ENCODE measurements around the gene SLC35C1. TPM values are rescaled to one million over a fixed set of nuclear protein-coding genes. Genes with fewer than 3 reads are reported as not detected.
"Not testable (repeated sequence)": the region's sequence is repeated elsewhere in the genome, so short reads cannot be mapped to it uniquely, and the experiment has no call there.

The SLC35C1 gene
- total RNA-seq, 1 experiment from 2014 or later, result 8.9 TPM

- no peak overlapping the region for H3K27ac ChIP-seq (ENCODE audit: insufficient read length, low read depth, low read length)
- H3K4ac ChIP-seq (ENCODE audit: low read depth, low read length), result no peak overlapping the region
- Mint-ChIP-seq H3K4me1 (peaks cover 13 to 32% of the 10 kb centered on the region in 2 experiments), H3K27ac (no peak overlapping the region), H3K36me3 (ENCODE audit: insufficient read depth in 1 of 3, low read depth in 3 of 3) (no peaks in the 10 kb centered on the region), H3K9me3 (no peaks in the 10 kb centered on the region), H3K4me3 (no peak overlapping the region), H3K27me3 (ENCODE audit: low read depth) (peaks cover 6% of the 10 kb centered on the region)
- H3K79me1 ChIP-seq (ENCODE audit: insufficient read depth, low read depth, low read length, poor library complexity, severe bottlenecking), result no peaks in the 10 kb centered on the region
- H4K20me1 ChIP-seq (ENCODE audit: control insufficient read depth, insufficient read depth, insufficient read length), result no peaks in the 10 kb centered on the region
- H2BK120ac ChIP-seq (ENCODE audit: low read depth, low read length, poor library complexity, severe bottlenecking), result no peak overlapping the region
- no peak overlapping the region for H3K4me2 ChIP-seq (ENCODE audit: insufficient read depth, insufficient read length, low read length)
- H3K27me3 ChIP-seq (ENCODE audit: insufficient read depth, low read length), result no peaks in the 10 kb centered on the region
- H3K18ac ChIP-seq (ENCODE audit: insufficient read length, low read depth, low read length), result no peak overlapping the region
- no peak overlapping the region for H3K23ac ChIP-seq (ENCODE audit: insufficient read length, low read depth, low read length)
- H3K23me2 ChIP-seq (ENCODE audit: insufficient read length, low read depth, low read length, poor library complexity, severe bottlenecking), result no peaks in the 10 kb centered on the region
- H3T11ph ChIP-seq (ENCODE audit: low read length), result no peak overlapping the region
- no peak overlapping the region for H3K14ac ChIP-seq (ENCODE audit: insufficient read depth, low read length)
- WGBS (ENCODE audit: extremely low coverage, insufficient read length, low lambda C conversion rate), result no CpG with 5 or more reads among the region's 5 CpGs
- H2AFZ ChIP-seq (ENCODE audit: low read length), result no peak overlapping the region
- no peak overlapping the region for H3K56ac ChIP-seq (ENCODE audit: insufficient read length, low read depth, low read length)
- H2AK5ac ChIP-seq (ENCODE audit: insufficient read length, low read length), result no peak overlapping the region
- no peak overlapping the region for H4K5ac ChIP-seq (ENCODE audit: insufficient read length, low read depth, low read length)
- no peak overlapping the region for H4K91ac ChIP-seq (ENCODE audit: insufficient read length, low read depth, low read length)
- no peak overlapping the region for H2BK12ac ChIP-seq (ENCODE audit: insufficient read length, low read depth, low read length)
- no peak overlapping the region for H4K8ac ChIP-seq (replicated peaks; ENCODE audit: insufficient read length, low read depth, low read length)
- H2BK5ac ChIP-seq (ENCODE audit: insufficient read length, low read length), result no peak overlapping the region
- no peak for TF ChIP-seq CTCF (conservative IDR thresholded peaks at IDR 0.05)
- no peaks in the 10 kb centered on the region; the same call in 1 of the 2 replicates for H3K4me1 ChIP-seq (ENCODE audit: insufficient read depth, low read length)
- H3K9ac ChIP-seq (ENCODE audit: extremely low read depth, insufficient read length, low read length), result no peak overlapping the region
- no peaks in the 10 kb centered on the region for H3K79me2 ChIP-seq (ENCODE audit: insufficient read depth, low read length)
- no peak overlapping the region for H2BK15ac ChIP-seq (ENCODE audit: low read depth, low read length)
- no peaks in the 10 kb centered on the region for H3K9me3 ChIP-seq (ENCODE audit: control insufficient read depth, low read depth, low read length)
- no peak for DNase-seq
- H2BK20ac ChIP-seq (ENCODE audit: low read depth, low read length, poor library complexity, severe bottlenecking), result no peak overlapping the region
These were observed 15.4 kb downstream of the SLC35C1 start for GRCh38 chr11:45820211-45820857.

GRCh38 chr11:45826492-45826891 lies 21.5 kb downstream of the SLC35C1 start:
- not testable (repeated sequence) for H3K27me3 ChIP-seq (ENCODE audit: insufficient read depth, low read length); H2BK120ac ChIP-seq (ENCODE audit: low read depth, low read length, poor library complexity, severe bottlenecking)
- no CpG with 5 or more reads among the region's 7 CpGs for WGBS (ENCODE audit: extremely low coverage, insufficient read length, low lambda C conversion rate)

More at GRCh38 chr11:45826492-45826891, 21.5 kb downstream of the SLC35C1 start:
- not testable (repeated sequence) for H2BK12ac ChIP-seq (ENCODE audit: insufficient read length, low read depth, low read length); H2BK20ac ChIP-seq (ENCODE audit: low read depth, low read length, poor library complexity, severe bottlenecking); DNase-seq; H3K79me1 ChIP-seq (ENCODE audit: insufficient read depth, low read depth, low read length, poor library complexity, severe bottlenecking); H3T11ph ChIP-seq (ENCODE audit: low read length); H2AK5ac ChIP-seq (ENCODE audit: insufficient read length, low read length); H4K20me1 ChIP-seq (ENCODE audit: control insufficient read depth, insufficient read depth, insufficient read length); H3K27ac ChIP-seq (ENCODE audit: insufficient read length, low read depth, low read length); H2AFZ ChIP-seq (ENCODE audit: low read length); H3K4me2 ChIP-seq (ENCODE audit: insufficient read depth, insufficient read length, low read length); H3K14ac ChIP-seq (ENCODE audit: insufficient read depth, low read length); H3K9me3 ChIP-seq (ENCODE audit: control insufficient read depth, low read depth, low read length); H3K36me3 Mint-ChIP-seq (ENCODE audit: insufficient read depth in 1 of 3, low read depth in 3 of 3); H4K5ac ChIP-seq (ENCODE audit: insufficient read length, low read depth, low read length); H3K18ac ChIP-seq (ENCODE audit: insufficient read length, low read depth, low read length); H3K9me3 Mint-ChIP-seq; H3K9ac ChIP-seq (ENCODE audit: extremely low read depth, insufficient read length, low read length); H3K27ac Mint-ChIP-seq; H3K4me3 Mint-ChIP-seq; H3K23ac ChIP-seq (ENCODE audit: insufficient read length, low read depth, low read length); H3K56ac ChIP-seq (ENCODE audit: insufficient read length, low read depth, low read length); H3K79me2 ChIP-seq (ENCODE audit: insufficient read depth, low read length); H3K4me1 ChIP-seq (ENCODE audit: insufficient read depth, low read length); H4K91ac ChIP-seq (ENCODE audit: insufficient read length, low read depth, low read length); H4K8ac ChIP-seq (replicated peaks; ENCODE audit: insufficient read length, low read depth, low read length); H3K23me2 ChIP-seq (ENCODE audit: insufficient read length, low read depth, low read length, poor library complexity, severe bottlenecking); H2BK5ac ChIP-seq (ENCODE audit: insufficient read length, low read length); H2BK15ac ChIP-seq (ENCODE audit: low read depth, low read length); H3K4ac ChIP-seq (ENCODE audit: low read depth, low read length)
- Mint-ChIP-seq H3K4me1 (peaks cover 11 to 20% of the 10 kb centered on the region in 2 experiments), H3K27me3 (ENCODE audit: low read depth) (peaks cover 24% of the 10 kb centered on the region)

Data from H9 (cell line).